ENCODE measurements around the gene KCNQ1.

Gene KCNQ1

DNA sequence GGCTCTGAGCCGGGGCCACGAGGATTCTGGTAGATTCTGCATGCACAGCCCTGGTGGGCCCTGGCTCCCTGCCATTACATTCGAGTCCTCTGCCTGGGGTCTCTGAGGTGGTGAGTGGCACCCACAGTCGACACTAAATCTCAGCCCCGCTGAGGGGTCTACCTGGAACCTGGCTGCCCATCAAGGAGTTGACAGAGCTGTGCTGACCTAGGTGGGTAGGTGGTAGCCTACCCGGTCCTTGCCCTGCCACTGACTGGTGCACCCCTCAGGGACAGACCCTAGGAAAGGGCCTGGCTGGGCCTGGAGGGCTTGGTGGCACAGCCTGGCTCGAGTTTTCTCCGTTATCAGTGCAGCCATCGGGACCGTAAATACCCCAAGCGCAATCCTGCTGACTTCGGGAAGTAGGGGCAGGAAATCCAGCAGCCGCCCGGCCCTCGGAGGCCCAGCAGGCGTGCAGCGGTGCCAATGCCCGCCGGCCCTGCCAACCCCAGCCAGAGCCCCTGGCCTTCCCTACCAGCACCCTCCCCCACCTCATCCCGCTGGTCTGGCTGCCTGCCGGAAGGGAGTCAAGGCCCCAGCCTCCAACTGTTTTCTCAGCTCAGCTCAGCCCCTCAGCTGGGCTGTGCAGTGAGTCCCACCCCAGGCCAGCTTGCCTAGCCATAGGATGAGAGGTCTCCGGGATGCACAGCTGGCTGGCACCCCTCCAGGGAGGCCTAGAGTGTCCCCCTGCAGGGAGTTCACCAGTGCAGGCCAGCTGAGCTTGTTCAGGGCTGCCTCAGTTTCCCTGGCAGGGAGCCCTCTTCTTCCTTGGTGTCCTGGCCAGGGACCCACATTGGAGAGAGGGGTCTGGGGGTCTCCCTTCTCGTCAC is 335.4 kb downstream of the KCNQ1 start:
- peaks cover 39 to 73% (median 67%) of the 10 kb centered on the region in 10 experiments for H3K4me1 ChIP-seq

DNA sequence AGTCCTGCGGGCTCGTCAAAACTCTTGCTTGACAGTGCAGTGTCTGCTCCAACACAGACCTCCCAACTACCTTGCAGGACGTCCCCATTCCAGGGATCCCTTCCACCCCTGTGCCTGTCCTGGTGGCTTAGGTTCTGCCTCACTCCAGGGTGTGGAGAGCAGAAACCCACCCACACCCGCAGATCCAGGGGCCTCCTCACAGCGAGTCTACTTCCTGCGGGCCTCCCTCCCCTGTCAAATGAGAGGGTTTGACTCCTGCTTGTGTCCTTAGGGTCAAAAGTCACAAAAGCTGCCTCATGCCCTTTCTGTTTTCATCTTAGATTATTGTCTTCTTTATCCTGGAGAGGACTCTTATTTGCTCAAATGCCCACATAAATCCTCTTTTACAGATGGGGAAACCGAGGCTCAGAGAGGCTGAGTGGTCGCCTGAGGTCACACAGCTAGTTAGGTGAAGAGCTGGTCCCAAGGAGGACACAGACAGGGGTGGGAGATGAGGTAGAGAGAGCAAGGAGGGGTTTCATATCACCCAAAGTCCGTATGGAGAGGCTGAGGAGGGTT is 336.1 kb downstream of the KCNQ1 start:
- H3K27me3 ChIP-seq, result peaks cover 0 to 28% (median 0%) of the 10 kb centered on the region in 11 experiments; a peak in 4 of 22 replicates
- H3K4me2 ChIP-seq, result peak overlapping the region; percentile 77 to 99 (median 95)
- no peak overlapping the region for H3K4me3 ChIP-seq
- TF ChIP-seq Cebpa-rat (IDR thresholded peaks at IDR 0.05), result no peak
- H3K9ac ChIP-seq, result peak overlapping the region in 3 of 11 experiments; percentile 15 to 55 (median 34); a peak in 5 of 22 replicates
- H3K9me3 ChIP-seq (replicated peaks in 1 of 11), result peaks cover 0 to 3% (median 1%) of the 10 kb centered on the region in 11 experiments; a peak in 12 of 22 replicates
- H4K20me1 ChIP-seq, result peaks cover 0 to 18% (median 0%) of the 10 kb centered on the region in 11 experiments; a peak in 7 of 22 replicates
- H3K36me3 ChIP-seq, result no peaks in the 10 kb centered on the region
- H3K27ac ChIP-seq, result peak overlapping the region in 4 of 11 experiments; percentile 22 to 54 (median 33); a peak in 3 of 22 replicates
- peaks cover 39 to 65% (median 60%) of the 10 kb centered on the region in 10 experiments for H3K4me1 ChIP-seq

More for the DNA sequence above, 335.4 kb downstream of the KCNQ1 start:
- no peak overlapping the region for H3K4me3 ChIP-seq
- TF ChIP-seq Cebpa-rat (IDR thresholded peaks at IDR 0.05), result no peak
- H3K27ac ChIP-seq, result peak overlapping the region in 6 of 11 experiments; percentile 12 to 54 (median 33); a peak in 8 of 22 replicates
- H3K4me2 ChIP-seq, result peak overlapping the region; percentile 77 to 99 (median 95)
- H3K36me3 ChIP-seq, result no peaks in the 10 kb centered on the region
- H3K27me3 ChIP-seq, result peaks cover 0 to 35% (median 0%) of the 10 kb centered on the region in 11 experiments; a peak in 4 of 22 replicates
- peak overlapping the region in 7 of 11 experiments; percentile 15 to 65 (median 56); a peak in 12 of 22 replicates for H3K9ac ChIP-seq
- no peaks in the 10 kb centered on the region; a peak in 2 of 22 replicates for H3K9me3 ChIP-seq (replicated peaks in 1 of 11)
- H4K20me1 ChIP-seq, result peaks cover 0 to 25% (median 2%) of the 10 kb centered on the region in 11 experiments; a peak in 7 of 22 replicates

DNA sequence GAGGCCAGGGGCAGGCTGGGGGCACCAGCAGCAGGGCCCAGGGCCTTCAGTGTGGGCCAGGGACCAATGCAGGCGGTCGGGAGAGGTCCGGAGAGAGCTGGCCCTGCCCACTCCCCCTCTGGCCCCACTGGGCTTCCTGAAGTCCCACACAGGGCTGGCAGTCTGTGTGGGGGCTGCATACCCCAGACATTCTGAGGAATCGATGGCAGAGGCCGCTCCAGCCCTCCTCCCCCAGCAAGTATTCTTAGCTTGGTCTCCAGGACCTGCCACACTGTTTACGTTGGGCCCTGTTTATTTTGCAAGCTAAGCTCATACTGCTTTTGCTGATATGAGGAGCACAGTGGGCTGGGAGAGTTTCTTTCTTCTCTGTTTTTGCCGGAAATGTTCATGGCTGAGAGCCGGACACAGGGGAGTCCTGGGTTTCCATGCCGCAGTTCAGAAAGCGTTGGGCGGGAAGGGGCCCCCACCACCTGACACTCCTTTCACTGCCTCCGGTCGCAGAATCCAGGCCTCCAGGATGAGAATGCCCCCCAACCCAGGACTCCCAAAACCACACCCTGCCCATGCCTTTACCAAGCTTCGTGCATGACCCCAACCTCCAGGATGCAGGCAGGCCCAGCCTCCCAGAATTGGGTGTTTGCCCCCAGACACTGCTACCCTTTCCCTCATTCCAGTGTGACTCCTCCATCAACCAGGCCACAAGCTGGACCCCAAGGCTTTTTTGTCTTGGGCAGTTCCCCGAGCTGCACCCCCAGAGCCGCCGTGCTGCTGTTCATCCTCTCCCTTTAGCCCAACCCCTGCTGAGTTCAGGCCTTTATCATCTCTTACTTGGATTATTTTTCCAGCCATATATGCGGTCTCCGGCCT is 336.8 kb downstream of the KCNQ1 start:
- Histone ChIP-seq H3K9ac (no peak overlapping the region), H4K20me1 (peaks cover 0 to 17% (median 0%) of the 10 kb centered on the region in 11 experiments; a peak in 7 of 22 replicates), H3K27me3 (peaks cover 0 to 23% (median 0%) of the 10 kb centered on the region in 11 experiments; a peak in 2 of 22 replicates), H3K4me2 (peak overlapping the region in 9 of 11 experiments; percentile 86 to 99 (median 96); a peak in 11 of 22 replicates), H3K9me3 (replicated peaks in 1 of 11) (peaks cover 0 to 10% (median 8%) of the 10 kb centered on the region in 11 experiments; a peak in 19 of 22 replicates), H3K4me1 (peaks cover 39 to 58% (median 53%) of the 10 kb centered on the region in 10 experiments), H3K27ac (no peak overlapping the region), H3K4me3 (no peak overlapping the region), H3K36me3 (no peaks in the 10 kb centered on the region; a peak in 1 of 22 replicates)
- TF ChIP-seq Cebpa-rat (IDR thresholded peaks at IDR 0.05), result no peak

DNA sequence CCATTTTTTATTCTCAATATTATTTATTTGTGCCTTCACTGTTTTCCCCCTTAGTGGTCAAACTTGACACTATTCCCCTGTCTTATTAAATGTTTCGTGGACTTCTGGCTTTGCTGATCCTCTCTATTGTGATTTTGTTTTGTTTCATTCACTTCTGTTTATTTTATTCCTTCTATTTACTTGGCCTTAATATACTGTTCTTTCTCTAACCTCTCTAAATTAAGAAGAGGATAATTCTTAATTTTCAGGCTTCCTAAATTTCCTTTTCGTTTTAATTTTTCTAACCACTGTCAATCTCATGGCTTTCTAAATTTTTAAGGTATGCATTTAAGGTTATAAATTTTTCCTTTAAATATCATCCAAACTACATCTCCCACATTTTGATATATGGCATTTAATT is 338.0 kb downstream of the KCNQ1 start:
- peaks cover 0 to 20% (median 0%) of the 10 kb centered on the region in 11 experiments; a peak in 2 of 22 replicates for H3K27me3 ChIP-seq
- H3K9me3 ChIP-seq (replicated peaks in 1 of 11), result peaks cover 5 to 16% (median 12%) of the 10 kb centered on the region in 11 experiments; a peak in 19 of 22 replicates
- H3K4me2 ChIP-seq, result no peak overlapping the region
- no peak overlapping the region for H3K27ac ChIP-seq
- H3K4me1 ChIP-seq, result peaks cover 38 to 49% (median 44%) of the 10 kb centered on the region in 10 experiments
- H4K20me1 ChIP-seq, result peaks cover 0 to 17% (median 0%) of the 10 kb centered on the region in 11 experiments; a peak in 6 of 22 replicates
- no peak overlapping the region for H3K9ac ChIP-seq
- no peak for TF ChIP-seq Cebpa-rat (IDR thresholded peaks at IDR 0.05)
- no peak overlapping the region for H3K4me3 ChIP-seq
- H3K36me3 ChIP-seq, result no peaks in the 10 kb centered on the region; a peak in 1 of 22 replicates

DNA sequence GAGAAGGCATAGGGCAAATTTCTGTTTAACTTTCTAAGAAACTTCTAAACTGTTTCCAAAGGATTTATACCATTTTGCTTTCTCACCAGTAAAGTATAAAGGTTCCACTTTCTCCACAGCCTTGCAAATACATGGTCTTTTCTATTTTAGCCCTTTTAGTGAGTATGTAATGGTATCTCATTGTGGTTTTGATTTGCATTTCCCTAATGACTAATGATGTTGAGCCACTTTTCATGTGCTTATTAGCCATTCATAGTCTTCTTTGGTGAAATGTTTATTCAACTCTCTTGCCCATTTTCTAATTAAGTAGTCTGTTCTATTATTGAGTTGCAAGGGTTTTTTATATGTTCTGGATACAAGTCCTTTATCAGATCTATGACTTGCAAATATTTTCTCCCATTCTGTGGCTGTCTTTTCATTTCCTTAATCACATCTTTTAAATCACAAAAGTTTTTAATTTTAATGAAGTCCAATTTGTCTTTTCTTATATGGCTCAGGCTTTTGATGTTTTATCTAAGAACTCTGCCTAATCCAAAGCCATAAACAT is 338.8 kb downstream of the KCNQ1 start:
- no peak overlapping the region for H3K4me3 ChIP-seq
- H3K9ac ChIP-seq, result no peak overlapping the region
- no peak for TF ChIP-seq Cebpa-rat (IDR thresholded peaks at IDR 0.05)
- H3K36me3 ChIP-seq, result no peaks in the 10 kb centered on the region; a peak in 1 of 22 replicates
- peak overlapping the region in 3 of 11 experiments; percentile 3 to 49 (median 4); a peak in 3 of 22 replicates for H3K4me2 ChIP-seq
- H3K27me3 ChIP-seq, result peaks cover 0 to 24% (median 0%) of the 10 kb centered on the region in 11 experiments; a peak in 6 of 22 replicates
- H3K9me3 ChIP-seq (replicated peaks in 1 of 11), result peaks cover 5 to 16% (median 12%) of the 10 kb centered on the region in 11 experiments; a peak in 19 of 22 replicates
- peaks cover 0 to 13% (median 0%) of the 10 kb centered on the region in 11 experiments; a peak in 6 of 22 replicates for H4K20me1 ChIP-seq
- peaks cover 32 to 49% (median 44%) of the 10 kb centered on the region in 10 experiments for H3K4me1 ChIP-seq
- no peak overlapping the region for H3K27ac ChIP-seq

DNA sequence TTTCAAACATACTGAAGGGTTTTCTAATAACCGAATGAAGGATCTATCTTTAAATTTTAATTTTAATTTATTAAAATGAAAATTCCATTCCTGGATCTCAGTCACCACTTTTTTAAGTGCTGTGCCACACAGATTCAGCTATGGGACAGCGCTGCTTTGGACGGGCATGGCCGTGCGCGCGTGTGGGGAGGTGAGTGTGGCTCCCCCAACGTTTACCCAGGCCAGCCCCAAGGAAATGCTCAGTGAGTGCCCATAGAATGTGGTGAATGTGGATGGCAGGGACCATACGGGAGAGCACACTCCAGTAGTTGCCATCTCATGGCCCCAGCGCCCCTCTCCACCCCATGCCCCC is 343.0 kb downstream of the KCNQ1 start:
- H3K4me1 ChIP-seq, result peaks cover 24 to 59% (median 52%) of the 10 kb centered on the region in 10 experiments
- H3K4me2 ChIP-seq, result peak overlapping the region in 9 of 11 experiments; percentile 45 to 99 (median 91); a peak in 15 of 22 replicates

More for the DNA sequence above, 343.0 kb downstream of the KCNQ1 start:
- Histone ChIP-seq H3K9me3 (replicated peaks in 1 of 11) (peaks cover 5 to 16% (median 12%) of the 10 kb centered on the region in 11 experiments; a peak in 18 of 22 replicates), H3K36me3 (no peaks in the 10 kb centered on the region; a peak in 1 of 22 replicates), H3K27ac (no peak overlapping the region), H3K9ac (no peak overlapping the region), H3K27me3 (peaks cover 0 to 49% (median 15%) of the 10 kb centered on the region in 11 experiments; a peak in 18 of 22 replicates), H3K4me3 (no peak overlapping the region), H4K20me1 (peaks cover 0 to 15% (median 0%) of the 10 kb centered on the region in 11 experiments; a peak in 1 of 22 replicates)
- no peak for TF ChIP-seq Cebpa-rat (IDR thresholded peaks at IDR 0.05)
